AG09309 (cell line): ENCODE measurements around the gene TLX2.

Experiments used
- DNase-seq: peaks from one replicate; pipeline ENCODE4 v3.0.0-alpha.2; 2010; ENCODE audit warnings: low read depth
- H3K4me3 ChIP-seq: 2 replicates; pipeline ENCODE4 v1.5.1; 2011; ENCODE audit warnings: mild to moderate bottlenecking, low read depth, low read length, moderate library complexity; ENCODE audit not compliant: control insufficient read depth
- CTCF ChIP-seq: IDR thresholded peaks from 2 replicates; pipeline ENCODE4 v1.5.1; 2011; ENCODE audit warnings: mild to moderate bottlenecking, low read depth, low read length, inconsistent platforms; ENCODE audit not compliant: insufficient read depth, control insufficient read depth; ENCODE audit errors: missing control alignments

The TLX2 gene

GRCh38 chr2:74513605-74514367 is 464 bp upstream of the TLX2 start:
- DNase-seq: no peak
- H3K4me3 ChIP-seq: no peak overlapping the region; the same call in 1 of the 2 replicates
- TF ChIP-seq CTCF: no peak

GRCh38 chr2:74515271-74515980 is 1.2 kb downstream of the TLX2 start:
- no peak for TF ChIP-seq CTCF
- no peak for DNase-seq
- no peak overlapping the region for H3K4me3 ChIP-seq

GRCh38 chr2:74515981-74516633 is 1.9 kb downstream of the TLX2 start:
- no peak for TF ChIP-seq CTCF
- no peak overlapping the region for H3K4me3 ChIP-seq
- no peak for DNase-seq

GRCh38 chr2:74516650-74517049 is 2.4 kb downstream of the TLX2 start:
- DNase-seq: no peak
- H3K4me3 ChIP-seq: no peak overlapping the region
- no peak for TF ChIP-seq CTCF

- TF ChIP-seq CTCF: no peak
- no peak overlapping the region for H3K4me3 ChIP-seq
- DNase-seq: no peak
Observed at GRCh38 chr2:74522516-74522915, 8.3 kb downstream of the TLX2 start.

GRCh38 chr2:74524005-74524404 is 9.8 kb downstream of the TLX2 start:
- no peak overlapping the region for H3K4me3 ChIP-seq
- no peak for DNase-seq

More at GRCh38 chr2:74524005-74524404, 9.8 kb downstream of the TLX2 start:
- TF ChIP-seq CTCF: no peak
